ENCODE results near the gene SYT14. TPM values are rescaled to one million over a fixed set of nuclear protein-coding genes. Genes with fewer than 3 reads are reported as not detected.

SYT14 gene
- total RNA-seq, 1 donor from 2014 or later: not detected

Other genes starting within 250 kb of the SYT14 start
- 4.6 TPM for gene HSD11B1, start 233.4 kb upstream of the SYT14 start, total RNA-seq
- 0.70 TPM for gene TRAF3IP3, start 182.2 kb upstream of the SYT14 start, total RNA-seq
- 1.9 TPM for gene C1orf74, start 153.7 kb upstream of the SYT14 start, total RNA-seq
- 31.6 TPM for gene IRF6, start 132.1 kb upstream of the SYT14 start, total RNA-seq
- 2.1 TPM for gene UTP25, start 110.2 kb upstream of the SYT14 start, total RNA-seq

Measured in Right ventricle myocardium superior (tissue), 1 donor.